GM12891 (cell line): Measurements from ENCODE around the gene OR1D5.

Experiments
- PAX5 ChIP-seq: IDR thresholded peaks from 2 replicates; pipeline ENCODE4 v1.6.1; 2011; ENCODE audit warnings: low read length, moderate library complexity, mild to moderate bottlenecking; ENCODE audit not compliant: insufficient read depth, severe bottlenecking
- POLR2A ChIP-seq: IDR thresholded peaks from 2 replicates; pipeline ENCODE4 v1.6.1; 2011; ENCODE audit warnings: low read depth, low read length, control low read depth
- POLR2AphosphoS5 ChIP-seq: IDR thresholded peaks from 2 replicates; pipeline ENCODE4 v1.6.1; 2011; ENCODE audit warnings: low read depth, low read length, control low read depth
- POU2F2 ChIP-seq: IDR thresholded peaks from 2 replicates; pipeline ENCODE4 v1.6.1; 2011; ENCODE audit warnings: low read depth, mild to moderate bottlenecking, control low read depth, low read length, moderate library complexity
- SPI1 ChIP-seq: IDR thresholded peaks from 2 replicates; pipeline ENCODE4 v1.6.1; 2011; ENCODE audit warnings: low read depth, low read length, control low read depth
- TAF1 ChIP-seq: IDR thresholded peaks from 2 replicates; pipeline ENCODE4 v1.6.1; 2011; ENCODE audit warnings: low read depth, low read length, control low read depth

DNA sequence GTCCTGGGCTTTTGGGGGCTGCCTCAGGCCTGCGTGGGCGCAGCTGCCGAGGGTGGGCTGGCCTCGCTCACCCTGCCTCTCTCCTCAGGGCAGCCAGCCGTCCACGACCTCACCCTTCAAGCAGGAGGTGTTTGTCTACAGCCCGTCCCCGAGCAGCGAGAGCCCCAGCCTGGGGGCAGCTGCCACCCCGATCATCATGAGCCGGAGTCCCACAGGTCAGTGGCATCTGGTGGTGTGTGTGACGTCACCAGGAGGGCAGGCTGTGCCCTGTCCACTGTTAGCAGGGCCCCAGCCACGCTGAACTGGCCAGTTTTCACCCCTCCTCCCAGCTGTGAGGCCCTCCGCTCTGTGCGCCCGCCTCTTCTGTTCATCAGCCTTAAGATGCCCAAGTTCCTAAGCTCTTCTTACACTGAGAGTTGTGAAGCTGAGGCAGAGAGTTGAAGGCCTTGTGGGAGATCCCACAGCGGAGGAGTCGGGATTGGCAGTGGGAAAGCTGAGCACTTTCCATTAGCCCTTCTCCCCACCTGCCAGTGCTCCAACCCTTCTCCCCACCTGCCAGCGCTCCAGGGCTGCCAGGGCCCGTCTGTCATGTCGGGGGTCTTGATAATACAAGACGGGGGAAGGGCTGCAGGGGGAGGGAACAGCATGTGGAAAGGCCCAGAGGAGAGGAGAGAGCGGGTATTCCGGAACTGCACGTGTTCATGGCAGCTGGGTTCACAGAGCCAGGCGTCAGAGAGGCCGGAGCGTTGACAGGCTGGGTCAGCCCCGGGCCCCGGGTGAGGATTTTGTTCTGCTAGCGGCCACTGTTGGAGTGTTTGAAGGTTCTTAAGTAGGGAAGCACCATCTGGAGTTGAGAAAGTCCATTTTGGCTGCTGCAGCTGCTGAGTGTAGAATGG is 36.3 kb downstream of the OR1D5 start:
- TF ChIP-seq POLR2A: no peak
- no peak for TF ChIP-seq TAF1
- no peak for TF ChIP-seq POLR2AphosphoS5
- TF ChIP-seq POU2F2: no peak
- no peak for TF ChIP-seq SPI1
- TF ChIP-seq PAX5: no peak
